DOHH2 (cell line): ENCODE measurements around the gene SALL4.

Experiments used
- EZH2phosphoT487 ChIP-seq: fragments of 200-600 bp; sonication (generic); IDR thresholded peaks from 2 replicates; pipeline ENCODE4 v1.6.1; 2017; ENCODE audit warnings: borderline replicate concordance, mild to moderate bottlenecking, antibody characterized with exemption, low read length, moderate library complexity, mixed read lengths
- TF ChIP-seq, protein P1 (sequence below): fragments of 200-600 bp; sonication (generic); IDR thresholded peaks from one replicate; pipeline ENCODE4 v1.5.1; 2014; ENCODE audit warnings: antibody characterized with exemption, mild to moderate bottlenecking, low read depth, low read length; ENCODE audit not compliant: poor library complexity, severe bottlenecking

GRCh38 chr20:51757226-51757625 lies 45.1 kb downstream of the SALL4 start:
- TF ChIP-seq, protein P1, sequence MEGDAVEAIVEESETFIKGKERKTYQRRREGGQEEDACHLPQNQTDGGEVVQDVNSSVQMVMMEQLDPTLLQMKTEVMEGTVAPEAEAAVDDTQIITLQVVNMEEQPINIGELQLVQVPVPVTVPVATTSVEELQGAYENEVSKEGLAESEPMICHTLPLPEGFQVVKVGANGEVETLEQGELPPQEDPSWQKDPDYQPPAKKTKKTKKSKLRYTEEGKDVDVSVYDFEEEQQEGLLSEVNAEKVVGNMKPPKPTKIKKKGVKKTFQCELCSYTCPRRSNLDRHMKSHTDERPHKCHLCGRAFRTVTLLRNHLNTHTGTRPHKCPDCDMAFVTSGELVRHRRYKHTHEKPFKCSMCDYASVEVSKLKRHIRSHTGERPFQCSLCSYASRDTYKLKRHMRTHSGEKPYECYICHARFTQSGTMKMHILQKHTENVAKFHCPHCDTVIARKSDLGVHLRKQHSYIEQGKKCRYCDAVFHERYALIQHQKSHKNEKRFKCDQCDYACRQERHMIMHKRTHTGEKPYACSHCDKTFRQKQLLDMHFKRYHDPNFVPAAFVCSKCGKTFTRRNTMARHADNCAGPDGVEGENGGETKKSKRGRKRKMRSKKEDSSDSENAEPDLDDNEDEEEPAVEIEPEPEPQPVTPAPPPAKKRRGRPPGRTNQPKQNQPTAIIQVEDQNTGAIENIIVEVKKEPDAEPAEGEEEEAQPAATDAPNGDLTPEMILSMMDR = no peak
- TF ChIP-seq EZH2phosphoT487 = no peak
